ENCODE data around the gene SLC6A18. TPM values are rescaled to one million over a fixed set of nuclear protein-coding genes. Genes with fewer than 3 reads are reported as not detected.
"Not testable (repeated sequence)": the region's sequence is repeated elsewhere in the genome, so short reads cannot be mapped to it uniquely, and the experiment has no call there.

Gene SLC6A18
- polyA plus RNA-seq, 6 donors from 2014 or later: not detected

DNA sequence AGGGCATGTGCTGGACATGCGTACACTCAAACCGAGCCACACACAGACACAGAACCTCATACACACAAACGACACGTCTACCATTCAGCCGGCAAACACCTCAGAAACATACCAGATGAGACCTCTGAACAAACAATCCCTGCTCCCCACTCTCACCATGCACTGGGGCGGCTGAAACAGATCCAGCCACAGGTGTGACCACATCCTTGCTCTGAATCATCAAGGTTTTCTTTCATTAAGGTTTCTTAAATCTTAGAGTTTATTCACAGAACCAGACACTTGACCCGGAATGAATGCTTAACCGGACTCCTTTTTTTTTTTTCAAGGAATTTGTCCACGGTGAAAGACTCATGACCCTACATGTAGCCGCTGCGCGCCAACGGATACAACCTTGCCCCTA lies 43.5 kb downstream of the SLC6A18 start:
- no peak overlapping the region for H3K27ac Mint-ChIP-seq
- H3K36me3 Mint-ChIP-seq: no peaks in the 10 kb centered on the region
- no peaks in the 10 kb centered on the region for H3K4me1 Mint-ChIP-seq
- ATAC-seq (ENCODE audit: low read depth in 2 of 2) (no peak), DNase-seq (no peak)
- H3K4me3 Mint-ChIP-seq: no peak overlapping the region
- no peaks in the 10 kb centered on the region for H3K27me3 Mint-ChIP-seq
- H3K9me3 Mint-ChIP-seq: peaks cover 0 to 9% (median 0%) of the 10 kb centered on the region in 7 donors

DNA sequence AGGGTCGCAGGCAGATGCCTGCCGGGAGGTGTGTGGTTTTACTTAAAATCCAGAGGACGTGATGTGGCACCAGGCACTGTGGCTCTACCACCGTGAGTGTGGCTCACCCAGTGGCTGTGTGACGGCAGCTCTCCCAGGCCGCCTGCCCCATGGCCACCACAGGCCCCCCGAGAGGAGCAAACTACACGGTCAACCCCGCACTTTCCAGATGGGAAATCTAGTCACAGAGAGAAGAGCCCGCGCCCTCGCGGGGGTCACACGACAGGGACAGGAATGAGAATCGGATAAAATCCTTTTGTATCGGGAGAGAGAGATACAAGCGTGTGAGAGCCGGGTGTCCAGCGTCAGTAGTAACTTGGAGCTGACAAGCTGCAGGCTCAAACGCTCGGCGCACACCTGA lies 45.2 kb downstream of the SLC6A18 start:
- peaks cover 0 to 1% (median 0%) of the 10 kb centered on the region in 7 donors for H3K9me3 Mint-ChIP-seq
- no peaks in the 10 kb centered on the region for H3K4me1 Mint-ChIP-seq
- no peak overlapping the region for H3K4me3 Mint-ChIP-seq

DNA sequence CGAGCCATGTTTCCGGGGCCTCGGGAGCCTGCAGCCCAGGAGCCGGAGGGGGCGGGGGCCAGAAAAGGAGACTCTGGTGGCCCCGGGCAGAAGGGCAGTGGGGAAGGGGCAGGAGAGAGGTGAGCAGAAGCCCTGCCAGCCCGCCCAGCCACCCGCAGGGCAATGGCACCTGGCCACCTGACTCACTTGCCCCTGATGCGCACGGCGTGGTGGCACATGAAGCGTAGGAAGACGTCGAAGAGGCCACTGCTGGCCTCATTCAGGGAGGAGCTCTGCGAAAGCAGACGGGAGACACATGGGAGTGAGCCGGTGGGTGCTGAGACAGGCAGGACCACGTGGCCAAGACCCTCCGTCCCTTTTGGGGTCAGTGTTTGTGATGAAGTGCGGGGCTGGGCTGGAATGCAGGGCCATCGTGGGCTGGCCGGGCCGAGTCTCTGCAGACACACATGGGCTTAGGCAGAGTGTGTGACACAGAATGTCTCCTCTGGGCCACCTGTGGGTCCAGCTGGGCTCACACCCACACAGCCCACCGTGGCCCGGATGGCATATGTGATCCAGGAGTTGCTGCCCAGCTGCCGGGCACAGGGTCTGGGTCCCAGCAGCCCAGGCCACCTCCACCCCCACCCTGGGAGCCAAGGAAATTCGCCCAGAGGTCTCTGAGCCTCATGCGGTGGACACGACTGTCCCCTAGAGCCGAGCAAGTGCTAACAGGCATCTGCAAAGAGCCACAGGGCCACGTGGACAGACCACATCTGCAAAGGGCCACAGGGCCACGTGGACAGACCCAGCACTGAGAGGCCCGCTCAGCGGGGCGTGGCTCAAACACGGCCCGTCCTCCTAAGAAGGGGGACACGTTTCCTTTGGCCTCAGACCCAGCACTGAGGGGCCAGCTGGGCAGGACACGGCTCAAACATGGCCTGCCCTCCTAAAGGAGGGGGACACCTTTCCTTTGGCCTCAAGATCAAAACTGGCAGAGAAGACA lies 46.0 kb downstream of the SLC6A18 start:
- H3K27ac Mint-ChIP-seq: peak overlapping the region in 1 of 6 donors; percentile 66
- ATAC-seq (ENCODE audit: low read depth in 2 of 2): no peak
- DNase-seq: no peak
- no peak overlapping the region for H3K4me3 Mint-ChIP-seq
- no peaks in the 10 kb centered on the region for H3K27me3 Mint-ChIP-seq
- no peaks in the 10 kb centered on the region for H3K36me3 Mint-ChIP-seq
- peaks cover 0 to 1% (median 0%) of the 10 kb centered on the region in 7 donors for H3K9me3 Mint-ChIP-seq
- no peaks in the 10 kb centered on the region for H3K4me1 Mint-ChIP-seq

More for the DNA sequence above, 45.2 kb downstream of the SLC6A18 start:
- H3K36me3 Mint-ChIP-seq: no peaks in the 10 kb centered on the region
- ATAC-seq (ENCODE audit: low read depth in 2 of 2): no peak
- no peak overlapping the region for H3K27ac Mint-ChIP-seq
- no peak for DNase-seq
- H3K27me3 Mint-ChIP-seq: no peaks in the 10 kb centered on the region

DNA sequence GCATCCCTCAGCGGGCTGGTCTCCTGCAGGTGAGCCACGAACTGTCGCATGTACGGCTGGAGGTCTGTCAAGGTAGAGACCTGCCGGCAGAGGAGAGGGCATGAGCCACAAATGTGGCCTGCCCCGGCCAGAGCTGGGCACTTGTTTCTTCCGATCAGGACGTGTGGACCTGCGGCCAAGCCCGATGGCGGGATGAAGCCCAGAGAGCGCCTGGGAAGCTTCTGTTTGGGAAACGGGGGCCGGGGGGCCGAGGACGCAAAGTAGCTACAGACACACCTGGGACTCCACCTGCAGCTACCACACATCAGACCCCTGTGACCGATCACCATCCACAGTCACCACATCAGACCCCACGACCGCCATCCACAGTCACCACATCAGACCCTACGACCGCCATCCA lies 47.0 kb downstream of the SLC6A18 start:
- Mint-ChIP-seq H3K4me3 (peak overlapping the region in 1 of 8 donors; percentile 42), H3K9me3 (peaks cover 0 to 1% (median 0%) of the 10 kb centered on the region in 7 donors), H3K27me3 (no peaks in the 10 kb centered on the region), H3K36me3 (no peaks in the 10 kb centered on the region), H3K4me1 (no peaks in the 10 kb centered on the region), H3K27ac (peak overlapping the region in 1 of 6 donors; percentile 59)
- DNase-seq (no peak), ATAC-seq (ENCODE audit: low read depth in 2 of 2) (no peak)

DNA sequence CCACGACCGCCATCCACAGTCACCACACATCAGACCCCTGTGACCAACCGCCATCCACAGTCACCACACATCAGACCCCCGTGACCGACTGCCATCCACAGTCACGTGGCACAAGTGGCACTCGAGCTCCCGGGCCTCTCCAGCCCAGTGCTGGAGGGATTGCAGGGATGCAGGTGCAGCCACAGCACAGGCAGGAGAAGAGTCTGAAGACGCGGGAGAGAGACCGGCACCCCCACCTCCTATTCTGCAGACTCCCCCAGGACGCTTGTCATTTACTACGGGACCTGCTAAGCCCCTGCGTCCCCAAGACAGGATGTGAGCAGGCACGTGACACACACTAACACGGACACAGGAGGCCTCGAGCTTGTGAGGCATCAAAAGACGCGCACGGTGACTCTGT lies 48.6 kb downstream of the SLC6A18 start:
- no peaks in the 10 kb centered on the region for H3K27me3 Mint-ChIP-seq
- ATAC-seq (ENCODE audit: low read depth in 2 of 2) (no peak), DNase-seq (no peak)
- peaks cover 0 to 5% (median 0%) of the 10 kb centered on the region in 7 donors for H3K9me3 Mint-ChIP-seq
- no peak overlapping the region for H3K4me3 Mint-ChIP-seq
- no peaks in the 10 kb centered on the region for H3K36me3 Mint-ChIP-seq
- H3K4me1 Mint-ChIP-seq: no peaks in the 10 kb centered on the region
- no peak overlapping the region for H3K27ac Mint-ChIP-seq

DNA sequence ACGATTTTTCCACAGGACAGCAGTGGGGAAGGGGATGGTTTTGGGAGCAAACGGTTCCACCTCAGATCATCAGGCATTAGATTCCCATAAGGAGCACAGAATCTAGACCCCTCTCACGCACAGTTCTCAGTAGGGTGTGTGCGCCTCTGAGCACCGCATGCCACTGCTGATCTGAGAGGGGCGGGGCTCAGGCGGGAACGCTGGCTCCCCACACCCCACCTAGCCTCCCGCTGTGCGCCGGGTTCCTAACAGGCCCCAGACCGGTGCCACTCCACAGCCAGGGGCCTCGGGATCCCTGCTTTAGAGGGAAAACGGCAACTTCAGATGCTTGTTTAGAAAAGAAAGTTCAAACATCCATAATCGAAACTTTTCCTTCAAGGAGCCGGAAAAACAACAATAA lies 49.3 kb downstream of the SLC6A18 start:
- ATAC-seq (ENCODE audit: low read depth in 2 of 2) (no peak), DNase-seq (no peak)
- H3K9me3 Mint-ChIP-seq: peaks cover 0 to 5% (median 0%) of the 10 kb centered on the region in 7 donors
- H3K4me3 Mint-ChIP-seq: no peak overlapping the region
- no peak overlapping the region for H3K27ac Mint-ChIP-seq
- no peaks in the 10 kb centered on the region for H3K4me1 Mint-ChIP-seq
- no peaks in the 10 kb centered on the region for H3K36me3 Mint-ChIP-seq
- no peaks in the 10 kb centered on the region for H3K27me3 Mint-ChIP-seq

DNA sequence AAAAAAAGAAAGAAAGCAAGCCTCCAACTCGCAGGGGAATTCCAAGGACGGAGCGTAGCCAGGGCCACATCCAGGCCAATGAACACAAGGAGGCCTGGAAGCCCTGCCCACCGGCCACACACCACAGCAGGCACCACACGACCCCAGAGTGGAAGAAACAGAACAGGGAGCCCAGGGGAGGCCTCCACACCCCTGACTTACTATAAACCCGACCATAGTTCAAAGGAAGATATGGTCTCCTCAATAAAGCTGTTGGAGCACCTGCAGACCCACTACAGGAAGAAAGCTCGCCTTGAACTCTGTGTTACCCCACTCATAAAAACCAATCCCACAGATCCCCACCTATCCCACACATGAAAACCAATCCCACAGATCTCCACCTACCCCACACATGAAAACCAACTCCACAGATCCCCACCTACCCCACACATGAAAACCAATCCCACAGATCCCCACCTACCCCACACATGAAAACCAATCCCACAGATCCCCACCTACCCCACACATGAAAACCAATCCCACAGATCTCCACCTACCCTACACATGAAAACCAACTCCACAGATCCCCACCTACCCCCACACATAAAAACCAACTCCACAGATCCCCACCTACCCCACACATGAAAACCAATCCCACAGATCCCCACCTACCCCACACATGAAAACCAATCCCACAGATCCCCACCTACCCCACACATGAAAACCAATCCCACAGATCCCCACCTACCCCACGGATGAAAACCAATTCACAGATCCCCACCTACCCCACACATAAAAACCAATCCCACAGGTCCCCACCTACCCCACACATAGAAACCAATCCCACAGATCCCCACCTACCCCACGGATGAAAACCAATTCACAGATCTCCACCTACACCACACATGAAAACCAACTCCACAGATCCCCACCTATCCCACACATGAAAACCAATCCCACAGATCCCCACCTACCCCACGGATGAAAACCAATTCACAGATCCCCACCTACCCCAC lies 50.5 kb downstream of the SLC6A18 start:
- not testable (repeated sequence) for H3K4me3 Mint-ChIP-seq; H3K4me1 Mint-ChIP-seq; H3K36me3 Mint-ChIP-seq; H3K27ac Mint-ChIP-seq; H3K9me3 Mint-ChIP-seq; ATAC-seq (ENCODE audit: low read depth in 2 of 2); H3K27me3 Mint-ChIP-seq; DNase-seq

DNA sequence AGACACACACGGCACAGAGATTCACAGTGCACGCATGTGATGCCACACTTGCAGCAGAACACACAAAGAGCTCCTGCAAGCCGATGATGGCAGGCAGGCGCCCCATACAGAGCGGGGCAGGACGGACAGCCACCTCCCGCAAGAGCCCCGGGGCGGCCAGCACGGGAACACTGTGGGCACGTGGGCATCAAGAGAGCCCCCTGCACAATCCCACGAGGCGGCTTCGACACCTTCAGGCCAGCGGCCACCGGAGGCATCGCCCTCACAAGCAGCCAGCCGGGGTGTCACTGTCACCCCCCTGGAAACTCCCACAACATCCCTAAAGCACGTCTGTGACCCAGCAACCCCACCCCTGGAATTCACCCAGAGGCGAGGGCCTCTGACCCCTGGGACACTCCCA lies 51.7 kb downstream of the SLC6A18 start:
- DNase-seq (no peak), ATAC-seq (ENCODE audit: low read depth in 2 of 2) (no peak)
- H3K27me3 Mint-ChIP-seq: no peaks in the 10 kb centered on the region
- H3K36me3 Mint-ChIP-seq: no peaks in the 10 kb centered on the region
- peaks cover 0 to 5% (median 0%) of the 10 kb centered on the region in 7 donors for H3K9me3 Mint-ChIP-seq
- H3K4me1 Mint-ChIP-seq: no peaks in the 10 kb centered on the region
- no peak overlapping the region for H3K4me3 Mint-ChIP-seq
- no peak overlapping the region for H3K27ac Mint-ChIP-seq

DNA sequence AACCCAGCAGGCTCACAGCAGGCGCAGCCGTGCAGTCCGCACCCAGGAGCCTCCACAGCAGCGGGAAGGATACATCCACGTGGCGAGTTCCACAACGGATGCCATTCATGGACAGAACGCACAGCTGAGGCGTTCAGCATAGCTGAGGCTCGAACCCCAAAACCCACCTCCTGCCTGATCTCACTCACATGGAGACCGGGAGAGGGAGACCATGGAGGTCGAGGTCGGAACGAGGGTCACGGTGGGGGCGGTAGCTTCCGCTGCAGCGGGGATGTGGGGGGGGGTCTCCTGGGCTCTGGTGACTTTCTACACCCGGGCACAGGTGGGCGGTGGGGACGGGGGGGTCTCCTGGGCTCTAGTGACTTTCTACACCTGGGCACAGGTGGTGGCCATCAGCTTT lies 52.1 kb downstream of the SLC6A18 start:
- no peaks in the 10 kb centered on the region for H3K36me3 Mint-ChIP-seq
- H3K4me3 Mint-ChIP-seq: no peak overlapping the region
- DNase-seq (no peak), ATAC-seq (ENCODE audit: low read depth in 2 of 2) (no peak)
- H3K9me3 Mint-ChIP-seq: peaks cover 0 to 5% (median 0%) of the 10 kb centered on the region in 7 donors
- H3K27ac Mint-ChIP-seq: no peak overlapping the region
- no peaks in the 10 kb centered on the region for H3K27me3 Mint-ChIP-seq
- H3K4me1 Mint-ChIP-seq: no peaks in the 10 kb centered on the region

DNA sequence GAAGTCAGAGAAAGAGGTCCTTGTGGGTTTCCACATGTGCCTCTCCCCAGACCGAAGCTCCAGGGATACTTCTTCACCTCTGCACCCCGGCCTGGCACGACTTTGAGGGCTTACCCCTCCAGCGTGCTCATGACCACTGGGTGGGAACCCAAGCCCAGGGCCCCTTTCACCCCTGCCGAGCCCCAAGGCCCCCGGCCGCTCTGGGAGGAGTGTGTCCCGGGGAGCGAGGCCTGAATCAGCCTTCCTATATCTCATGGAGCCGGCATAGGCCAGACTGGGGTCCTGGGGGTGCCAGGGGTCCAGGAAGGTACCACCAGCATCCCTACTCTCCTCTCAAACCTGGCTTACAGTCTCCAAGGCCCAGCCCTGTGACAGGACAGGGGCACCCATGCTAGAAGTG lies 52.6 kb downstream of the SLC6A18 start:
- no peaks in the 10 kb centered on the region for H3K36me3 Mint-ChIP-seq
- ATAC-seq (ENCODE audit: low read depth in 2 of 2) (no peak), DNase-seq (no peak)
- H3K9me3 Mint-ChIP-seq: peaks cover 0 to 5% (median 0%) of the 10 kb centered on the region in 7 donors
- H3K4me1 Mint-ChIP-seq: no peaks in the 10 kb centered on the region
- H3K4me3 Mint-ChIP-seq: no peak overlapping the region
- H3K27me3 Mint-ChIP-seq: no peaks in the 10 kb centered on the region
- no peak overlapping the region for H3K27ac Mint-ChIP-seq

DNA sequence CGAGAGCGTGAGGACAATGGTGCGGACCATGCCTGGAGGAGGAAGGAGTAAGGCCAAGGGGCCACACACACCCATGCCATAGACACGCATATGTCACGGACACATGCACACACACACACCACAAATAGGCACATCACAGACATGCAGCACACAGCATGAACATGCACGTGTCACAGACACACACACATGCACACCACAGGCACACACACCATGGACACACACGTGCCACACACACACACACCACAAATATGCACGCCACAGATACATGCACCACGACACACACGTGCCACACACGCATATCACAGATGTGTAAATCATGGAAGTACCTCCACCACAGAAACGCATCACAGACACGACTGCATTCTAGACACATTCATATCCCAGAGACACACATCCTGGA lies 53.0 kb downstream of the SLC6A18 start:
- no peak for DNase-seq
- Mint-ChIP-seq H3K27me3 (no peaks in the 10 kb centered on the region), H3K9me3 (peaks cover 0 to 5% (median 0%) of the 10 kb centered on the region in 7 donors), H3K4me1 (no peaks in the 10 kb centered on the region), H3K4me3 (no peak overlapping the region), H3K36me3 (no peaks in the 10 kb centered on the region), H3K27ac (no peak overlapping the region)
- ATAC-seq (ENCODE audit: low read depth in 2 of 2): no peak

DNA sequence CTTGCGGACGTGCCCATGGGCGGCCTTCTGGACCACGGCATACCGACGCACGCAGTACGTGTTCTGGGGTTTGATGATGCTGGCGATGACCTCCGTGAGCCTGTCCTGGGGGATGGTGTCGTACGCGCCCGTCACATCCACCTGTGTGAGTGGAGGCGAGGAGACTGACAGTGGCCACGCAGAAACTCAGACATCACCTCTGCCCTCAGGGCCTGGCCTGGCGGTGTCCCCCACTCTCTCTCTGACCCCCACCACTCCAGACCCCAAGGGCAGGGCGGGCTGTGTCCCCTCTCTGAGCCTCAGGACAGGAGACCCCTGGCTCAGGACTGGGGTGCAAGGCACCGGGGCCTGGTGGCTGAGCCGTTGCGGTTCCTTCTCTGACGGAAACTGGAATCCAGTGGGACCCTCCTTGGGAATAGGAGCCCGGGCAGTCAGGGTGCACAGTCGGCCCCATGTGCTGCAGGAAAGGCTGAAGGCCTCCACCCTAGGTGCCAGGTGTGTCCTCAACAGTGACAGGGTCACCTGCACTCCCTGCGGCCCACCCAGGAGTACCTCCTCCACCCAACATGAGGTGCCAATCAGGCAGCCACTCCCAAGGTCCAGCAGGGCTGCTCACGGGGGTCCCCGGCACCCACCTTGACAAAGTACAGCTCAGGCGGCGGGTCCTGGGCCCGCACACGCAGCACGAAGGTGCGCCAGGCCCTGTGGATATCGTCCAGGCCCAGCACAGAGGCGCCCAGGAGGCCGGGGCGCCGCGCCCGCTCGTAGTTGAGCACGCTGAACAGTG lies 53.7 kb downstream of the SLC6A18 start:
- Mint-ChIP-seq H3K27ac (no peak overlapping the region), H3K27me3 (no peaks in the 10 kb centered on the region), H3K4me1 (no peaks in the 10 kb centered on the region), H3K4me3 (no peak overlapping the region), H3K9me3 (peaks cover 0 to 5% (median 0%) of the 10 kb centered on the region in 7 donors), H3K36me3 (no peaks in the 10 kb centered on the region)
- ATAC-seq (ENCODE audit: low read depth in 2 of 2): no peak
- no peak for DNase-seq
